CD4-positive, alpha-beta T cell (primary cell): ENCODE data around the gene PDXK. TPM values are rescaled to one million over a fixed set of nuclear protein-coding genes. Genes with fewer than 3 reads are reported as not detected.

ENCODE experiments used
- ATAC-seq: fragments of 200-7000 bp; cut with Tn5 transposase; one replicate; pipeline ENCODE4 v1.10.0; 2022; ENCODE audit warnings: mild to moderate bottlenecking; ENCODE audit not compliant: poor library complexity
- CTCF ChIA-PET: fragments of 350-600 bp; sonication (Branson Sonifier 250); formaldehyde crosslinking; loops from one replicate; lab custom pipeline; 2021; ENCODE audit warnings: antibody characterized with exemption, inconsistent platforms; lab: Charles Lee
- POLR2A ChIA-PET: fragments of 350-600 bp; sonication (Branson Sonifier 250); formaldehyde crosslinking; loops from one replicate; lab custom pipeline; 2021; ENCODE audit warnings: antibody characterized with exemption, inconsistent platforms; lab: Charles Lee
- DNase-seq, 14 experiments: peaks; one replicate each; pipeline ENCODE4 v3.0.0-alpha.2; 2013 to 2020; ENCODE audit warnings: mixed read lengths in 2 of 14
- H3K27ac ChIP-seq, 2 donors: one replicate each; pipeline versions ENCODE4 v1.5.1 to v1.7.0; 2013; ENCODE audit warnings: low read length in 2 of 2, low read depth in 1 of 2, mild to moderate bottlenecking in 1 of 2
- H3K27me3 ChIP-seq, 2 experiments: 1 replicate in 1 of 2; 2 replicates in 1 of 2; pipeline versions ENCODE4 v1.6.1 to v1.7.0; 2013; ENCODE audit warnings: low read length in 2 of 2, control low read depth in 1 of 2, mild to moderate bottlenecking in 1 of 2, moderate library complexity in 1 of 2; ENCODE audit not compliant: insufficient read depth in 2 of 2, control insufficient read depth in 1 of 2
- H3K36me3 ChIP-seq: one replicate; pipeline ENCODE4 v1.6.1; 2013; ENCODE audit warnings: low read length, control low read depth; ENCODE audit not compliant: insufficient read depth
- H3K4me1 ChIP-seq: one replicate; pipeline ENCODE4 v1.6.1; 2013; ENCODE audit warnings: low read length, control low read depth; ENCODE audit not compliant: insufficient read depth
- H3K4me3 ChIP-seq: one replicate; pipeline ENCODE4 v1.5.1; 2013; ENCODE audit warnings: mild to moderate bottlenecking, low read length, moderate library complexity
- H3K9me3 ChIP-seq, 2 experiments: 1 replicate in 1 of 2; 2 replicates in 1 of 2; pipeline versions ENCODE4 v1.6.1 to v1.7.0; 2013; ENCODE audit warnings: low read length in 2 of 2, mild to moderate bottlenecking in 2 of 2, control low read depth in 1 of 2, moderate library complexity in 1 of 2; ENCODE audit not compliant: control insufficient read depth in 1 of 2, insufficient read depth in 1 of 2
- H3K27ac Mint-ChIP-seq: one replicate; pipeline ENCODE4 v1.8.0; 2020; ENCODE audit warnings: mixed read lengths
- H3K27me3 Mint-ChIP-seq: one replicate; pipeline ENCODE4 v1.8.0; 2021; ENCODE audit warnings: mixed read lengths
- H3K36me3 Mint-ChIP-seq: one replicate; pipeline ENCODE4 v1.8.0; 2021; ENCODE audit warnings: low read depth, mixed read lengths
- H3K4me1 Mint-ChIP-seq: one replicate; pipeline ENCODE4 v1.8.0; 2021; ENCODE audit warnings: low read depth, mixed read lengths
- H3K4me3 Mint-ChIP-seq: one replicate; pipeline ENCODE4 v1.8.0; 2020; ENCODE audit warnings: mild to moderate bottlenecking, mixed read lengths
- H3K9me3 Mint-ChIP-seq: one replicate; pipeline ENCODE4 v1.8.0; 2020; ENCODE audit warnings: mixed read lengths
- CTCF ChIP-seq: fragments of 200-600 bp; IDR thresholded peaks from one replicate; pipeline ENCODE4 v1.8.0; 2022; ENCODE audit warnings: antibody characterized with exemption, mild to moderate bottlenecking
- intact Hi-C, 2 experiments: fragments of 100-400 bp; cut with DNase I in 1 of 2; cut with micrococcal nuclease in 1 of 2; formaldehyde crosslinking; loops; one replicate each; pipeline versions ENCODE4 v1.15.1 to v1.9.0; 2023 to 2025; cut with DNase I, micrococcal nuclease
- total RNA-seq, 174 experiments: library from RNA in 2 of 174; stranded (reverse) in 2 of 174; gene quantifications; one replicate each; pipeline ENCODE4 v1.2.3 and lab custom pipeline; 2021 to 2026

Gene PDXK
- total RNA-seq, 2 experiments from 2014 or later: 74.8 to 77.0 TPM

GRCh38 chr21:43762303-43763128 is 43.6 kb downstream of the PDXK start:
- H3K27me3 Mint-ChIP-seq: no peaks in the 10 kb centered on the region
- H3K4me3 Mint-ChIP-seq: no peak overlapping the region
- peaks cover 10% of the 10 kb centered on the region for H3K36me3 Mint-ChIP-seq
- no peak overlapping the region for H3K27ac Mint-ChIP-seq
- no peak for TF ChIP-seq CTCF
- no peaks in the 10 kb centered on the region for H3K27me3 ChIP-seq
- peaks cover 0 to 12% of the 10 kb centered on the region in 2 experiments for H3K9me3 ChIP-seq
- CTCF ChIA-PET: no interaction called here
- no peak overlapping the region for H3K4me3 ChIP-seq
- no peak overlapping the region for H3K27ac ChIP-seq
- POLR2A ChIA-PET: no interaction called here
- intact Hi-C loops: no loop called here
- H3K4me1 Mint-ChIP-seq: no peaks in the 10 kb centered on the region
- ATAC-seq (no peak), DNase-seq (no peak)
- H3K36me3 ChIP-seq: peaks cover 6% of the 10 kb centered on the region
- no peaks in the 10 kb centered on the region for H3K4me1 ChIP-seq
- H3K9me3 Mint-ChIP-seq: no peaks in the 10 kb centered on the region

DNA sequence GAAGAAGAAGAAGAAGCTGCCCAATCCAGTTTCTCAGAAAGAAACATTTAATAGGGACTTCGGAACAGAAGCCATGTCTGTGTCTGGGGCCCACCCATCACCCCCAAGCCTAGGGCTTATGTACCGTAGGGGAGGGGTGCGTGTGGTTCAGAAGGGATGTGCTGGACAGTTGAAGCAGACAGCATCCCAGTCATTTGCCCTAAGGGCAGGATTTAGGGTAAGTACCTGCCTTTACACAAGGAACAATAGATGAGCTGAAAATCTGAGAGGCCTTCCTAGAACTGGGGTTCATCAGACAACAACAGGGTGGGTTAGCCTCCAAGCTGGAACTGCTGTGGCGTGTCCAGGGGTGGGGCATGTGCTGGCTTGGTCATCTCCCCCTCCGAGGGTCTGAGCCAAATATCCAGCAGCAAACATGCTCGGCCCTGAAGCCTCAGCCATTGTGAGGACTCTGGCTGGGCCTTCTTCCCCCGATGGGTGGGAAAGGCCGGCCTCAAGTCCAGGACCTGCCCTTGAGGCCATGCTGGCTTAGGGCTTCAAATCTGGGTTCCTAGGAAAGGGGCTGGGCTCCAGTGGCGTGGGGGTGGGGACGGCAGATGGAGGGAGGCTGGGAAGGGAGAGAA is 45.1 kb downstream of the PDXK start:
- no peaks in the 10 kb centered on the region for H3K4me1 Mint-ChIP-seq
- no peaks in the 10 kb centered on the region for H3K9me3 Mint-ChIP-seq
- H3K27me3 Mint-ChIP-seq: no peaks in the 10 kb centered on the region
- POLR2A ChIA-PET: no interaction called here
- no peak for TF ChIP-seq CTCF
- Histone ChIP-seq H3K27me3 (no peaks in the 10 kb centered on the region), H3K36me3 (peaks cover 4% of the 10 kb centered on the region), H3K4me1 (no peaks in the 10 kb centered on the region), H3K9me3 (peaks cover 0 to 12% of the 10 kb centered on the region in 2 experiments), H3K4me3 (no peak overlapping the region), H3K27ac (no peak overlapping the region)
- CTCF ChIA-PET: no interaction called here
- no peak for DNase-seq
- peaks cover 5% of the 10 kb centered on the region for H3K36me3 Mint-ChIP-seq
- no peak for ATAC-seq
- intact Hi-C loops: no loop called here
- H3K27ac Mint-ChIP-seq: no peak overlapping the region
- H3K4me3 Mint-ChIP-seq: no peak overlapping the region

DNA sequence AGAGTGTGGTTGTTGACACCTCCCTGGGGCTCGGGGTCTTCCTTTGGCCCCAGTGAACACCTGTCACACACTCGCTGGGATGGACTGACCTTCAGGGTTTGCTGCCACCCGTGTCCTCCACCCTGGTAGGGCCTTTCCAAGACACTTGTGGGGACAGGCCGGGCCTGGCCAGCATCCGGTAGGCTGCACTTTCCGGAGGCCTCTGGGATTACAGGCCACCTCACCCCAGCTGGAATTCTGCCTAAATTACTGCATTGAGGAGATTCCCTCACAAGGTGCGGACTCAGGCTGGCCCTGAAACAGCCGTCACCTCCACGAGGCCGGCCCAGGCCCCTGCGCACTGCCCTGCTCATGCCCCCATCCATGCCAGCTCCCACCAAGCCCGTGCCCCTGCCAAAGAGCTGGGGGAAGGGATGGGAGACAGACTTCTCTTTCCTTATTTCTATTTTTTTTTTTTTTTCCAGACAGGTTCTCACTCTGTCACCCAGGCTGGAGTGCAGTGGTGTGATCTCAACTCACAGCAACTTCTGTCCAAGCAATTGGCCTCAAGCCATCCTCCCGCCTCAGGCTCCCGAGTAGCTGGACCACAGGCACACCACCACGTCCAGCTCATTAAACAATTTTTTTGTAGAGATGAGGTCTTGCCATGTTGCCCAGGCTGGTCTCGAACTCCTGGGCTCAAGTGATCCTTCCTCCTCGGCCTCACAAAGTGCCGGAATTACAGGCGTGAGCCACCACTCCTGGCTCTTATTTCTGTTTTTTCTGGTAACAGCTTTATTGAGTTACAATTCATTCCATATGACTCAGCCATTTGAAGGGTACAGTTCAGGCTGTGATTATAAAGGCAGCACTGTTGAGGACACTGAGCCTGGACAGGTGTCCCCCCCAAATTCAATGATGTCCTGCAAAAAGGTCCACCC is 45.9 kb downstream of the PDXK start:
- no peak for ATAC-seq
- intact Hi-C loops: no loop called here
- no peaks in the 10 kb centered on the region for H3K36me3 ChIP-seq
- CTCF ChIA-PET: no interaction called here
- no peak overlapping the region for H3K4me3 Mint-ChIP-seq
- H3K36me3 Mint-ChIP-seq: peaks cover 4% of the 10 kb centered on the region
- no peak overlapping the region for H3K4me3 ChIP-seq
- H3K4me1 ChIP-seq: no peaks in the 10 kb centered on the region
- no peak overlapping the region for H3K27ac ChIP-seq
- no peak for DNase-seq
- H3K4me1 Mint-ChIP-seq: no peaks in the 10 kb centered on the region
- POLR2A ChIA-PET: no interaction called here
- no peak overlapping the region for H3K27ac Mint-ChIP-seq
- H3K9me3 Mint-ChIP-seq: no peaks in the 10 kb centered on the region
- no peaks in the 10 kb centered on the region for H3K27me3 ChIP-seq
- no peaks in the 10 kb centered on the region for H3K27me3 Mint-ChIP-seq
- H3K9me3 ChIP-seq: peaks cover 0 to 12% of the 10 kb centered on the region in 2 experiments
- no peak for TF ChIP-seq CTCF
